Retinal pigment epithelial cell (primary cell): ENCODE measurements around the gene TCEANC2.
A peak's percentile ranks its signal among the peaks of the same experiment; 100 is the strongest.

ENCODE experiments used
- DNase-seq: peaks from one replicate; pipeline ENCODE4 v3.0.0-alpha.2; 2010; ENCODE audit warnings: low read depth
- H3K4me3 ChIP-seq: 2 replicates; pipeline ENCODE4 v1.5.1; 2011; ENCODE audit warnings: mild to moderate bottlenecking, low read length, control low read depth, moderate library complexity
- TF ChIP-seq, protein P1 (sequence below): conservative IDR thresholded peaks from 2 replicates; pipeline ENCODE4 v1.5.1; 2011; ENCODE audit warnings: low read depth, low read length, control low read depth, inconsistent platforms

Gene TCEANC2

DNA sequence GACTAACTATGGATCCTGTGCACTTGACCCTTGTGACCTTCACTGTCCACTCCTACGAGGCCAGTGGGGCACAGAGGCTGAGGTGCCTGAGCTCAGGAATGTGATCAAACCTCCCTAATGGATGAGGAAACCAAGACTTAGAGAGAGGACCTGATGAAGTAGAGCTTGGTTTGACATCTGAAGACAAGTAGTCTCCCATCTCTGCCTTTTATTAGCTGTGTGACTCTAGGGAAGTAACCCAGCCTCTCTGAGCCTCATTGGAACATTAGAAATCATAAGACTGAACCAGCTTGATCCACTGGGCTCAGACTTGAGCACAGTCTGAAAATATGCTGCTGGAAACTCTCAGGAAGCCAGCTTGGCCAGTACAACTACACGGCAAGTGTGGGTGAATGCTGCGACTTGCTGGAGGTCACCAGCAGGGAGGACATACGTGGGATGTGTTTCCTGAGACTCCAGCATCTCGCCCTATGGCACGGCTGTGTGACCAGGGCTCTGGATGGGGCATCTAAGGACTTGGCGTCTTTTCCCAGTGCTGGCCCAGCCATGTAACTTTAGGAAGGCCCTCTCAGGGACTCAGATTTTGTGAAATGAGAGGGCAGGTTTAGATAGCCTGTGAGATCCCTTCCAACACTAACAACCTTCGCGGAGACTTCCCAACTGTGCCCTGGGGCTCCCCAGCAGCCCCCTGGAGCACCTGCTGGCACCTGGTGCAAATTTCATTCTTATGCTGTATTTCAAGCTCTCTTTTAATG is 88.9 kb downstream of the TCEANC2 start:
- DNase-seq, result no peak
- TF ChIP-seq, protein P1, sequence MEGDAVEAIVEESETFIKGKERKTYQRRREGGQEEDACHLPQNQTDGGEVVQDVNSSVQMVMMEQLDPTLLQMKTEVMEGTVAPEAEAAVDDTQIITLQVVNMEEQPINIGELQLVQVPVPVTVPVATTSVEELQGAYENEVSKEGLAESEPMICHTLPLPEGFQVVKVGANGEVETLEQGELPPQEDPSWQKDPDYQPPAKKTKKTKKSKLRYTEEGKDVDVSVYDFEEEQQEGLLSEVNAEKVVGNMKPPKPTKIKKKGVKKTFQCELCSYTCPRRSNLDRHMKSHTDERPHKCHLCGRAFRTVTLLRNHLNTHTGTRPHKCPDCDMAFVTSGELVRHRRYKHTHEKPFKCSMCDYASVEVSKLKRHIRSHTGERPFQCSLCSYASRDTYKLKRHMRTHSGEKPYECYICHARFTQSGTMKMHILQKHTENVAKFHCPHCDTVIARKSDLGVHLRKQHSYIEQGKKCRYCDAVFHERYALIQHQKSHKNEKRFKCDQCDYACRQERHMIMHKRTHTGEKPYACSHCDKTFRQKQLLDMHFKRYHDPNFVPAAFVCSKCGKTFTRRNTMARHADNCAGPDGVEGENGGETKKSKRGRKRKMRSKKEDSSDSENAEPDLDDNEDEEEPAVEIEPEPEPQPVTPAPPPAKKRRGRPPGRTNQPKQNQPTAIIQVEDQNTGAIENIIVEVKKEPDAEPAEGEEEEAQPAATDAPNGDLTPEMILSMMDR, result no peak

DNA sequence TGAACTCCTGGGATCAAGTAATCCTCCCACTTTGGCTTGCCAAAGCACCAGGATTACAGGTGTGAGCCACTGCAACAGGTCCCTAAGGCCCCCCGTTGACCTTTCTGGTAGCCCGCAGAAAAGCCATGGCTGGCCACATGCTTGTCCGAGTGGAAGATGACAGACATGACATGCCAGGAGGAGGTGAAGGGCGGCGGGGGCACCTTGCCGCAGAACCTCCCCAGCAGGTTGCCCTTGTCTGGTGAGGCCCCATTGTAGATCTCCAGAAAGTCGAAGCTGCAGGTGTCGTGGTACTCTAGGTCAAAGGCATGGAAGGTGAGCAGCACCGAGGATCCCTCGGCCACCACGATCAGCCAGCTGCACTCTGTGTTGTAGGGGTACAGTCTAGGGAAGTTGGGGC is 91.0 kb downstream of the TCEANC2 start:
- TF ChIP-seq, protein P1, result no peak
- DNase-seq, result no peak

More for the DNA sequence above, 88.9 kb downstream of the TCEANC2 start:
- no peak overlapping the region for H3K4me3 ChIP-seq

DNA sequence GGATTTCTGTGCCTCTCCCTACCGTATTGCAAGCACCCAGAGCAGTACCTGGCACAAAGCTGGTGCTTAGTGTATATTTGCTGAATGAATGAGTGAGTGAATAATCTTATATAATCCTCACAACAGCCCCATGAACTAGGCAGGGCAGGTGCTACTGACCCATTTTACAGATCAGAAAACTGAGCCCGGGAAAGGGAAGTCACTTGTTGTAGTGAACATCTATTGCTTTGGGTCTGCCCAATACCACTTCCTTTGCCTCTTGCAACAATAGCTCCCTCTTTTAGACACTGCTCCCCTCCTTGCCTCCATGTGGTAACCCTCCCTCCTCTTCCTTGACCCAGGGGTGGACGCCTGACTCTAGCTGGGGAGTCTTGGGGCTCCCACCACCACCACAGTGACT is 96.3 kb downstream of the TCEANC2 start:
- no peak for DNase-seq
- TF ChIP-seq, protein P1, result no peak

More for the DNA sequence above, 91.0 kb downstream of the TCEANC2 start:
- H3K4me3 ChIP-seq, result no peak overlapping the region

DNA sequence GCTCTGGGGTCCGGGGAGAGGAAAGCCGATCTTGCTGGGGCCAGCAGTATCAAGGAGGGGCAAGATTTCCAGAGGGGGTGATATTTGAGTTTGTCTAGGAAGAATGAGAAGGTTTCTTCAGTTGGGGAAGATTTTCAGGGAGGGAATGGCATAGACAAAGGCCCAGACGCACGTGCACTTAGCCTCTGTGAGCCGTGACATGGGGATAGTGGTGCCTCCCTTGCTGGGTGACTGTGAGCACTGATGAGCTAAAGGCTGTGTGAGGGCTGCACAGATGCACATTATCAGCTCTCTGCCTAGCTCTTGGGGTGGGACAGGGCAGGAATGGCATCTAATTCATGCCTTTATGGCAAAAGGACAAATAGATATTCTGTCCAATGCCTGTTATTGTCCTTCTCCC is 97.6 kb downstream of the TCEANC2 start:
- no peak overlapping the region for H3K4me3 ChIP-seq
- TF ChIP-seq, protein P1, result no peak
- DNase-seq, result no peak

More for the DNA sequence above, 96.3 kb downstream of the TCEANC2 start:
- H3K4me3 ChIP-seq, result no peak overlapping the region

DNA sequence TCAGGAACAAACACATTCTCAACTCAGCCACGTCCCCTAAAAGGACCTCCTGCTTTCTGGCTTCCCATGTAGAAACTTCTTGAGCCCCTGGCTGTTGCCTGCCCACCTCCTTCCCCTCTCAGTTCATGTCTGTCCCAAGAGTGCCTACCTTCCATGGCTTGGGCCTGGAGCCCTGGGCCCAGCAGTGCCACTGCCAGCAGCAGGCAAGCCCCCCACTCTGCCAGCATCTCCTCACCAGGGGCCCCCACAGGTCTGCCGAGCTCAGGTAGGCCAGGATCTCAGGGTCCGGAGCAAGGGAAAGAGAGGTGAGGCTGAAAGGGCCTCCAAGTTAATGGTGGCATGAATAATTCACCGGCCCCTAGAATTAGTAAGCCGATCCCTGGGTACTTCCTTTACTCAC is 99.3 kb downstream of the TCEANC2 start, which contains the start of gene CDCP2:
CDCP2 (minus strand) TSS at position 305 of the 400 bp plus-strand sequence; CDS start at position 227, 78 bp downstream.
- no peak within 1 kb of the TSS for H3K4me3 ChIP-seq
- TF ChIP-seq, protein P1, result no peak
- DNase-seq, result no peak

DNA sequence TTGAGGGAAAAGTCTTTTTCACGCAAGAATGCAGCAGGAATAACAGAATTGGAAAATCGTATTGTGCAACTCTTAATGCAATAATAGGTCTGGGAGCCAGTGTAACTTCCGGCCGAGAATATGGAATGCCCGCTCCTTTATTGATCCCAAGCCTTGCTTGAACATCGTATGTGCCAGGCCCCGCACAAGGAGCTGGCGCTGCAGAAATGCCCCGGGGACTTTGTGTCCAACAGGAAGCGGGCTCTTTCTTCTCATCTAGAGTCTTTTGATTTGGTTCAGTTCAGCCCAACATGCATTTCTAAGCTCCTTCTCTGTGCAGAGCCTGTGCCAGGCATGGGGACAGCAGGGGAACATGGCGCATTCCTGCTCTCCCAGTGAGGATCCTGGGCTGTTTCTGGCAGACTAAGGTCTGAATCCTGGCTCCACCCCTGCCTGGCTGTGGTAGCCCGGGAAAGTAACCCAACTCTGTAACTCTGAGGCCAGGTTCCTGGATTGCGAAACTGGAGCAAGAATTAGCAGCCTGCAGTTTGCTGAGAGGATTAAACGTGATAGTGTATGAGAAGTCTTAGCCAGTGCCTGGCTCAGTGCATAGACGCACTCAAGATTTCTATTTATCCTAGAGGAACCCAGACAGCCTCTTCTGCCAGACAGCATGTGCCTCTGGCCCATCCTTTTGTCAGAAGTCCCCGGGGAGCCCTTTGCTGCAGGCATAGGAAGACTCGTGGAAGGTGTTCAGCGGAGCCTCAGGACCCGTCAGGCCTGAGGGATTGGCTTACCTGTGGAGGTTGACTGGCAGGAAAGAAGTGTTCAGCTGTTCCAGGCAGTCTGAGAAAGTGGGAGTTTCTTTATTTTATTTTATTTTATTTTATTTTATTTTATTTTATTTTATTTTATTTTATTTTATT is 100.4 kb downstream of the TCEANC2 start:
- TF ChIP-seq, protein P1, result no peak
- DNase-seq, result peak; percentile 71
- no peak overlapping the region for H3K4me3 ChIP-seq
